Progenitor cell of endocrine pancreas (in vitro differentiated cells): ENCODE data around the gene COBL. TPM values are rescaled to one million over a fixed set of nuclear protein-coding genes. Genes with fewer than 3 reads are reported as not detected.

Experiments used
- DNase-seq: peaks from one replicate; pipeline ENCODE4 v3.0.0; 2021; ENCODE audit warnings: low spot score; ENCODE audit not compliant: unreplicated experiment
- H3K27ac Mint-ChIP-seq: 2 replicates; pipeline ENCODE4 v1.8.0; 2021; ENCODE audit warnings: mild to moderate bottlenecking, moderate library complexity, mixed read lengths
- H3K27me3 Mint-ChIP-seq: 2 replicates; pipeline ENCODE4 v1.8.0; 2021; ENCODE audit warnings: mixed read lengths
- H3K36me3 Mint-ChIP-seq: 2 replicates; pipeline ENCODE4 v1.8.0; 2022; ENCODE audit warnings: mixed read lengths; ENCODE audit not compliant: insufficient read depth
- H3K4me1 Mint-ChIP-seq: 2 replicates; pipeline ENCODE4 v1.8.0; 2021; ENCODE audit warnings: low read depth, mixed read lengths
- H3K4me3 Mint-ChIP-seq: 2 replicates; pipeline ENCODE4 v1.8.0; 2021; ENCODE audit warnings: low read depth, mild to moderate bottlenecking, moderate library complexity, mixed read lengths
- H3K9me3 Mint-ChIP-seq: 2 replicates; pipeline ENCODE4 v1.8.0; 2021; ENCODE audit warnings: low read depth, mixed read lengths
- total RNA-seq: library from RNA; stranded (reverse); gene quantifications from 2 replicates; pipeline ENCODE4 v1.2.1, GENCODE V29; 2021
- TF ChIP-seq, protein P1 (sequence below): fragments of 200-600 bp; sonication (generic); IDR thresholded peaks from one replicate; pipeline ENCODE4 v1.5.0; 2021; ENCODE audit warnings: antibody characterized with exemption, mild to moderate bottlenecking; ENCODE audit not compliant: unreplicated experiment

COBL gene
- total RNA-seq, 1 donor from 2014 or later = 21.3 TPM

- no peak for DNase-seq
- Mint-ChIP-seq H3K4me3 (no peak overlapping the region), H3K27ac (no peak overlapping the region), H3K36me3 (peaks cover 17% of the 10 kb centered on the region), H3K27me3 (no peaks in the 10 kb centered on the region), H3K9me3 (peaks cover 11% of the 10 kb centered on the region), H3K4me1 (no peaks in the 10 kb centered on the region)
- TF ChIP-seq, protein P1, sequence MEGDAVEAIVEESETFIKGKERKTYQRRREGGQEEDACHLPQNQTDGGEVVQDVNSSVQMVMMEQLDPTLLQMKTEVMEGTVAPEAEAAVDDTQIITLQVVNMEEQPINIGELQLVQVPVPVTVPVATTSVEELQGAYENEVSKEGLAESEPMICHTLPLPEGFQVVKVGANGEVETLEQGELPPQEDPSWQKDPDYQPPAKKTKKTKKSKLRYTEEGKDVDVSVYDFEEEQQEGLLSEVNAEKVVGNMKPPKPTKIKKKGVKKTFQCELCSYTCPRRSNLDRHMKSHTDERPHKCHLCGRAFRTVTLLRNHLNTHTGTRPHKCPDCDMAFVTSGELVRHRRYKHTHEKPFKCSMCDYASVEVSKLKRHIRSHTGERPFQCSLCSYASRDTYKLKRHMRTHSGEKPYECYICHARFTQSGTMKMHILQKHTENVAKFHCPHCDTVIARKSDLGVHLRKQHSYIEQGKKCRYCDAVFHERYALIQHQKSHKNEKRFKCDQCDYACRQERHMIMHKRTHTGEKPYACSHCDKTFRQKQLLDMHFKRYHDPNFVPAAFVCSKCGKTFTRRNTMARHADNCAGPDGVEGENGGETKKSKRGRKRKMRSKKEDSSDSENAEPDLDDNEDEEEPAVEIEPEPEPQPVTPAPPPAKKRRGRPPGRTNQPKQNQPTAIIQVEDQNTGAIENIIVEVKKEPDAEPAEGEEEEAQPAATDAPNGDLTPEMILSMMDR = no peak
Observed at GRCh38 chr7:51151455-51151854, 165.2 kb downstream of the COBL start.

GRCh38 chr7:51150193-51150592 is 166.4 kb downstream of the COBL start:
- H3K27ac Mint-ChIP-seq = no peak overlapping the region
- H3K4me3 Mint-ChIP-seq = no peak overlapping the region
- H3K4me1 Mint-ChIP-seq = peaks cover 2% of the 10 kb centered on the region
- TF ChIP-seq, protein P1 = no peak
- peaks cover 17% of the 10 kb centered on the region for H3K36me3 Mint-ChIP-seq
- H3K27me3 Mint-ChIP-seq = no peaks in the 10 kb centered on the region
- peaks cover 14% of the 10 kb centered on the region for H3K9me3 Mint-ChIP-seq
- no peak for DNase-seq

- peaks cover 17% of the 10 kb centered on the region for H3K36me3 Mint-ChIP-seq
- no peak for DNase-seq
- H3K4me3 Mint-ChIP-seq = no peak overlapping the region
- no peaks in the 10 kb centered on the region for H3K27me3 Mint-ChIP-seq
- peaks cover 14% of the 10 kb centered on the region for H3K9me3 Mint-ChIP-seq
- TF ChIP-seq, protein P1 = no peak
- no peak overlapping the region for H3K27ac Mint-ChIP-seq
- peaks cover 2% of the 10 kb centered on the region for H3K4me1 Mint-ChIP-seq
Observed at GRCh38 chr7:51148216-51148615, 168.4 kb downstream of the COBL start.

DNA sequence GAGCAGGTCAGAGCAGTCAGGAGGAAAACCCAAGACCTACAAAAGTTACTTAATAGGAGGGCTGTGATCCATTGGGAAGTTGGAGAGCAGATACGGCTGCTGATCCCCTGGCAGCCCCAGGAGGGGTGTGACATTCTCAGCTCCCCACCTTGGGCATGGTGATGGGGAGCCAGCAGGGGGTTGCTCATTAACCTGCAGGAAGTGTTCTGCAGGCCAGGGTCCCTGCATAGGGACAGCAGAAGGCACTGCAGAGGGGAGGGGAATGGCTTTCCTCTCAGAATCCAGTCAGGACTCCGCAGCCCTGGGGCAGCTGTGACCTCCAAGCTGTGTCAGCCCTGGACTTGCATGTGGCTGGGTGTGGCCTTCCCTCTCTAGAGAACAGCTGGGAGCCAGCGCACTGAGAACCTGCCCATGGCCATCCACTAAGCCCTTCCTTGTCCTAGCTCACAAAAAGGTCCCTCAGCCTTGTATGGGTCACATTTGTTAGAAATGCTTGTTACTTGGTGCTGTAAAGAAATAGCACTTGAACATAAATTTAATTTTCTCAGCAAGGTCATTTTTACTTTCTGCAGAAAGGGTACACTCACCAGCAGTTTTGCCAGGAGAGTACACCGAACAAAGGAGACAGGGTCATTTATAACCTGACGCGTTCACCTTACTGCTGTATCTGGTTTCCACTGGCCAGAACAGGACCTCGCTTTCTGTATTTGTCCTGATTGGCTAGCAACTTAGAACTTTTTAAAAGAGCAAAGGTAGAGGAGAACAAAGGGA is 169.6 kb downstream of the COBL start:
- H3K9me3 Mint-ChIP-seq = peaks cover 14% of the 10 kb centered on the region
- H3K36me3 Mint-ChIP-seq = peaks cover 17% of the 10 kb centered on the region
- no peak overlapping the region for H3K4me3 Mint-ChIP-seq
- DNase-seq = no peak
- H3K27me3 Mint-ChIP-seq = peaks cover 4% of the 10 kb centered on the region
- peaks cover 2% of the 10 kb centered on the region for H3K4me1 Mint-ChIP-seq
- no peak overlapping the region for H3K27ac Mint-ChIP-seq
- TF ChIP-seq, protein P1 = no peak

DNA sequence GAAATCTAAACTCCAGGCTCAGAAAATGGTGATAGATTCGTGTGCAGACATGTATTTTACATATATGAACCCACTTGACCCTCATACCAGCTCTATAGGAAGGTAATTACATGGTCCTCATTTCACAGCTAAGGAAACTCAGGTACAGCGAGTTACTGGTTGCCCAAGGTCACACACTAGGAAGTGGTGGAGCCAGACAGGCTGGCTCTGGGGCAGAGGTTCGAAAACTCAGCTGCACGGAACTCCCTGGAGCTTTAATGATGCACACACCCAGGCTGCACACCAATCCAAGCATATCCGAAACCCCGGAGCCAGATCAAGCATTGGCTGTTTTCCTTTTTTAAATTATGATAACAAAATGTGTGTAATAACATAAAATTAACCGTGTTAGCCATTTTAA is 172.4 kb downstream of the COBL start:
- no peak overlapping the region for H3K4me3 Mint-ChIP-seq
- no peak overlapping the region for H3K27ac Mint-ChIP-seq
- peaks cover 6% of the 10 kb centered on the region for H3K27me3 Mint-ChIP-seq
- H3K36me3 Mint-ChIP-seq = peaks cover 14% of the 10 kb centered on the region
- TF ChIP-seq, protein P1 = no peak
- peaks cover 17% of the 10 kb centered on the region for H3K4me1 Mint-ChIP-seq
- no peak for DNase-seq
- peaks cover 11% of the 10 kb centered on the region for H3K9me3 Mint-ChIP-seq
